Measurements from ENCODE around the gene DLK2.
"Not testable (repeated sequence)": the region's sequence is repeated elsewhere in the genome, so short reads cannot be mapped to it uniquely, and the experiment has no call there.

DLK2 gene, protein sequence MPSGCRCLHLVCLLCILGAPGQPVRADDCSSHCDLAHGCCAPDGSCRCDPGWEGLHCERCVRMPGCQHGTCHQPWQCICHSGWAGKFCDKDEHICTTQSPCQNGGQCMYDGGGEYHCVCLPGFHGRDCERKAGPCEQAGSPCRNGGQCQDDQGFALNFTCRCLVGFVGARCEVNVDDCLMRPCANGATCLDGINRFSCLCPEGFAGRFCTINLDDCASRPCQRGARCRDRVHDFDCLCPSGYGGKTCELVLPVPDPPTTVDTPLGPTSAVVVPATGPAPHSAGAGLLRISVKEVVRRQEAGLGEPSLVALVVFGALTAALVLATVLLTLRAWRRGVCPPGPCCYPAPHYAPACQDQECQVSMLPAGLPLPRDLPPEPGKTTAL

DNA sequence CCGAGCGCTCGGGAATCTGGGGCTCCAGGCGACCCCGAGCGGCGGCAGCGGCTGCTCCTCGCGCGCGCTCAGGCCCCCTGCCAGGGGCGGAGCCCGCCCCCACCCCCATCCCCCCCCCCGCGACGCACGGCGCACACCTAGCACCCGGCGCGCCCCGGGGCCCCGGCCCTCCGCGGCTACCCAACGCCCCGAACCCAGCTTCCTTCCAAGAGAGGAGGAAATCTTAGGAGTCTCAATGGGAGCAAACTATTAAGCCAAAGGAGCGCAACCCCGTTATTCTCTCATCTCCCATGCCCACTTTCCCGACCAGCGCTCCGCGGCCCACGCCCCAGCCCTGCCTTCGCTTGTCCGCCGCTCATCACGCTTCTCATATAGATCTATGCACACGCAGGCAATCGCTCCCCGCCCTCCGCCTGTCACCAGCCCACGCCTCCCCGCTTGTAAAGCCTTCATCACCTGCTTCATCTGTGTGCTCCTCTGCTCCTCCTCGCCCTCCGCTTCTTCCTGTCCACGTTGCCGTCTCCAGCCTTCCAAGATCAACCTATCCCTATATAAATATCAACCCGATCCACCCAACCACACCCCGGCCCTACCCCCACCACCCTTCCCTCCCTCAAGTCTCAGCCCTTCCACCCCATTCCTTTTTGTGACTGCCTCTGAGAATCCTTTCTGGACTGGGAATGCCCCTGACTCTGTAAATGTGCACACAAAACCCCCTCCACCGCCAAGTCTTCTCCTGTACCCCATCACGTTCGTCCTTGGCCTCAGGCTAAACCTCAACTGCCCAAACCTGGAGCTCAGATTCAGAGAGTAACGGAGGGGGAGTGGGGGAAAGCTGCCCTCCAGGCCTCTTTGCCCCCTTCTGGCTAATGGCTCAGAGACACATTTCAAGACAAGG lies at the start of gene DLK2:
Gene DLK2 (minus strand): TSS at position 18 of the 898 bp plus-strand sequence. CDS start 723 bp downstream, outside the sequence.
- peak; percentile 40 for DNase-seq

DNA sequence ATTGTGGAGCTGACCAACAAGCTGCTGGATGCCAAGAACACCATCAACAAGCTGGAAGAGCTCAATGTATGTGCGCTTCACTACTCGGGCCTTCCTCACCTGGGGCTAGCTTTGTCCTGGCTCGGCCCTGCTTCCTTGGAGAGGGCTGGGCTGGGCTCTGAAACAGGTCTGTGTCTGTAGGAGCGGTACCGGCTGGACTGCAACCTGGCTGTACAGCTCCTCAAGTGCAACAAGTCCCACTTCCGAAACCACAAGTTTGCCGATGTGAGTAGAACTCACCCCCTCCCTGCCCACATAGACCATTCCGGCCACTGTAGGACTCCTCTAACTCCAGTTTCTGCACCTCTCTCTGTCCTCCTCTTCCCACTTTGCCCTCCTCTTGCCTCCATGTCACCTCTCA lies 48.1 kb upstream of the DLK2 start:
- no peak for DNase-seq

- DNase-seq: no peak
These were observed 47.3 kb upstream of the DLK2 start for GRCh38 chr6:43502666-43503065.

DNA sequence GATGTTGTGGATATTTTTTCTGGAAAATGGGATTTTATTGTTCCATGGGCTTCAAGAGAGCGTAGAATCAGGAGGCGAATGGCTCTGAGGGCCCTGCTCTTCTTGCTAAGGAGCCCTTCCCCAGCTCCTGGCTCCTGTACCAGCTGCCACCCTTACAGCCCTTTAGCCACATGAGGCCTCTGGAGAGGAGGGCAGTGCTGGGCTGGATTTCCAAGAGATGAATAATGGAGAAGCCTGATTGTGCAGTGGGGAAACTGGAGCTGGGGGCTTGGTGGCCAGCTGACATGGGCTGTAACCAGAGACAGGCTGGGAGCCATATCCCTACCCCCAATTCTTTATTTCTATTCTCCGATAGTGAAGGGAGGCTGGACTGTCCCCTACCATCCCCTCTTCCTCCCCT lies 45.6 kb upstream of the DLK2 start:
- DNase-seq: no peak

DNA sequence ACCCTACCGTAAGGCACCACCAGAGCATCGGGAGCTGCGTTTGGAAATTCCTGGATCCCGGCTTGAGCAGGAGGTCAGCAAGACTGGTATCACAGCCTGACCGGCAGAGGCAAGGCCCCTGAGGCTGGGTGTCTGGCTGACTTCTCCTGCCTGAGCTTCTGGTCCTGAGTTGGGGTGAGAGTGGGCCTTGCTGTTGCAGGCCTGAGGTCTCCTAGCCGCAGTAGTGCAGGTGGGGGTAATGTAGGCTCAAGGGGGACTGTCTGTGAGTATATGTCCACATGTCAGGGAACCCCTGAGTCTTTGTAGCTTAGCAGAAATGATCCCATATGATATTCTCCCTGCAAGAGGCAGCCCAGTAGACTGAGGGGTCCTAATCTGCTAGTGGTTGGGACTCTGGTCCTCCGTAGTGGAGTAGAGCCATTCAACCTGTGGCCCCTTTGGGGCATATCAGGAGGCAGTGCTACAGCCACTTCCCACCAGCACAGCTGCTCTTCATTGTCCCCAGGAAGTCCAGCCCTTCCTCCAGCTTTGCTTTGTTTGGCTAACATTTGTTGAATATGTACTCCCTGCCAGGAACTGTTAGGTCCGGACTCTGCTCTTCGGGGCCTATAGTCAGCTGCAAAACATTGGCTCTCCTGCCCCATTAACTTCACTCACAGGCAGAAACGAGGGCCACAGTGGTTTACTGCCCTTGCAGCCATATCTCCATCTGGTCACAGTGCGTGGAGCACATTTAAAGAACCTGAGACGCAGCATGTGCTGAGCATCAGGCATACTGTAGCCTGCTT lies 43.9 kb upstream of the DLK2 start:
- DNase-seq: no peak

GRCh38 chr6:43498291-43498690 lies 42.9 kb upstream of the DLK2 start:
- DNase-seq: not testable (repeated sequence)

- no peak for DNase-seq
These were observed 42.3 kb upstream of the DLK2 start for GRCh38 chr6:43497689-43498088.

DNA sequence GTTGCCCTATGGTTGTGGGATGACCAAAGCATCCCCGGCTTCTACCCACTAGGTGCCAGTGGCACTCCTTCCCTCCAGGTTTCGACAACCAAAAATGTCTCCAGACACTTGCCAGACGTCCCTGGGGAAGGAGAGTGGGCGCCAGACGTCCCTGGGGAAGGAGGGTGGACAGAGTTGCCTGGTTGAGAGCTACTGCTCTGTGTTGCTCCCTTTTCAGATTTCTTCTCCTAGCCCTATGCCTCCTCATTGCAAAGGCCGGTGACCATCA lies 41.7 kb upstream of the DLK2 start:
- no peak for DNase-seq

DNA sequence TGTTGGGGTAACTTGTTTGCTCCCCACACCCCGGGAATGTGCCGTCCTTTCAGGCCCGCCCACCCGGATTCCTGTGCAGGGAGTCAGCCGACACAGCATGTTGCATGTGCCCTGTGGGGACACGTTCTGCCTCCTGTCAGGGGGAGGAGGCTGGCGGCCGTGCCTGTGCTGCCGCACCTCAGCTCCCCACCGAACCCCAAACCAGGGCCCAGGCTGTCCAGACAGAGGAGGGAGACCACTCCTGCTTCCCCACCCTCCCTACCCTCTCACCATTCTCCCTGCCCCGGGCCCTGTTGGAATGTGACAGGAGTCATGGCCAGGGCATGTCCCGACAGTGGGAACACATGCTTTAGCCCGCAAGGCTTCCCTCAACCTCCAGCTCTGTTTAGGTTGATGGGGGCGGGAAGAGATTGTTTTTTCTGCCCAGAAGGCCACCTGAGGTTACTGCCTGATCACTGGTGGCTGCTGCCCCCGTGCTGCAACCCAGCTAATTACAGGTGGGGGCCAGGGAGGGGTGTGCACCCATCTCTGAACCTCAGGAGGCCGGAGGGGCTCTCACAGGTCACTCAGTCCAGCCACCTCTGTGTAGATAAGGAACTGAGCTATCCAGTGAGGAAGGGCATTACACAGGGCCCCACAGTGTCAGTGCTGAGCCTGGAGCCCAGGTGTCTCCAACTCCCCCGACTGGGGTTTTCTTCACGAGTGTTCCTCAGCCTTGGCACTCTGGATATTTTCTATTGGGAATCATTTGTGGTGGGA lies 41.2 kb upstream of the DLK2 start:
- DNase-seq: no peak

GRCh38 chr6:43495409-43495941 lies 40.1 kb upstream of the DLK2 start:
- no peak for DNase-seq

- no peak for DNase-seq
These were observed 39.4 kb upstream of the DLK2 start for GRCh38 chr6:43494766-43495165.

- no peak for DNase-seq
These were observed 39.0 kb upstream of the DLK2 start for GRCh38 chr6:43494321-43494720.

GRCh38 chr6:43493833-43494232 lies 38.5 kb upstream of the DLK2 start:
- DNase-seq: no peak

GRCh38 chr6:43493230-43493629 lies 37.9 kb upstream of the DLK2 start:
- no peak for DNase-seq

DNA sequence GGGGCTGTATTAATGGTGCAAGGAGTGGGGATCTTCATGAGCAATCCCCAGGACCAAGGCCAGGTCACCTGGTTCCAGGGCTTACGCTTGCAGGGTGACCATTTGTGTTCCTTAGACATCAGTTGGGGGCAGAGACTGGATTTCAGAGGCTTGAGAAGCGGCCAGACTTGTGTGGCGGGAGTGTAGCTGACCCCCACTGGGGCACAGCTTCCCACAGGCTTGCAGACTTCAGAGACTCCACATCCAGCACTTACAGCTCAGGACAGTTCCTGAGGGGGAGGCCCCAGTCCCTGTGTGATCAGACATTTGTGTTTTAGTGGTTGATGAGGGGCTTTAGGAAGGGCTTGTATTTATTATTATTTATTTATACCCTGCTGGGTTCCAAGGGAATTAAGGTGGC lies 37.3 kb upstream of the DLK2 start:
- no peak for DNase-seq

- no peak for DNase-seq
These were observed 36.7 kb upstream of the DLK2 start for GRCh38 chr6:43491750-43492661.

- no peak for DNase-seq
These were observed 35.2 kb upstream of the DLK2 start for GRCh38 chr6:43490523-43490939.

GRCh38 chr6:43489277-43490072 lies 34.1 kb upstream of the DLK2 start:
- no peak for DNase-seq

DNA sequence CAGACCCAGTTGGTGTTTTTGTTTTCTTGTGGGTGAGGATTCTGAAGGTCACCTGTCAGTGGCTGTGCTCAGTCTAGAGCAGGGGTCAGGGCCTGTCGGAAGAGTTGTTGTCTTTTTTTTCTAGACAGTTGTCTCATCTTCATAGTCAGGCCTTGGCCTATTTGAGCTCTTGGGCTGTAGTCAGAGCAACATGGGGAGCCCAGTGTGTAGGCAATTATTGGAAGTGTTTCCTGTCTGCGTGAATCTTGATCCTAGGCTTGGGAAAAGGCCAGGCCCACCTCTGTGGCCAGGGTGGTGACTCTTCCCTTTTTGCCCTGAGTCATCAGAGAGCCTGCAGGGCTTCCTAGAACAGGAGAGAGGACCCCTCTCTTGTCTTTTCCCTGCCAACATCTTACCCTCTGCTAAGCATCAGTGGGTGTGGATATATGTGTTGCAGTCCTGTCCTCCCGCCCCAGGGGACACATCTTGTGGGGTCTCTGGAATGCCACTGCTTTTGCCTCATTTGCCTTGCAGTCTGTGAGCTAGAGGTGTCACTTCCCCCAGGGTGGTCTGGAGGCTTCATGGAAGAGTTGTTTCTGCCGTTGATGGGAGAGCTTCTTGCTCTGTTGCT lies 33.4 kb upstream of the DLK2 start:
- DNase-seq: no peak

All from NCI-H526 treated with DMSO at 0.1 percent for 48 hours (cell line).